WI38 (cell line): ENCODE results near the gene ZNF689.

ENCODE experiments used
- H3K4me3 ChIP-seq: 2 replicates; pipeline ENCODE4 v1.5.1; 2011; ENCODE audit warnings: low read depth, mild to moderate bottlenecking, control low read depth, low read length
- TF ChIP-seq, protein P1 (sequence below): IDR thresholded peaks from 2 replicates; pipeline ENCODE4 v1.5.1; 2012; ENCODE audit warnings: low read depth, mild to moderate bottlenecking, control low read depth, low read length

Gene ZNF689

DNA sequence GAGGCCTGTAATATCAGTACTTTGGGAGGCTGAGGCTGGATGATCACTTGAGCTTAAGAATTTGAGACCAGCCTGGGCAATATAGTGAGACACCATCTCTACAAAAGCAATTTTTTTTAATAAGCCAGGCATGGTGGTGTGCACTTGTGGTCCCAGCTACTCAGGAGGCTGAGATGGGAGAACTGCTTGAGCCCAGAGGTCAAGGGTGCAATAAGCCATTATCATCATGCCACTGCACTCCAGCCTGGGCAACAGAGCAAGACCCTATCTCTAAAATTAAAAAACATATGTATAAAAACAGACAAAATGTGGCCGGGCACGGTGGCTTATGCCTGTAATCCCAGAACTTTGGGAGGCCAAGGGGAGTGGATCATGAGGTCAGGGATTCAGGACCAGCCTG lies 21.5 kb downstream of the ZNF689 start:
- no peak overlapping the region for H3K4me3 ChIP-seq
- TF ChIP-seq, protein P1, sequence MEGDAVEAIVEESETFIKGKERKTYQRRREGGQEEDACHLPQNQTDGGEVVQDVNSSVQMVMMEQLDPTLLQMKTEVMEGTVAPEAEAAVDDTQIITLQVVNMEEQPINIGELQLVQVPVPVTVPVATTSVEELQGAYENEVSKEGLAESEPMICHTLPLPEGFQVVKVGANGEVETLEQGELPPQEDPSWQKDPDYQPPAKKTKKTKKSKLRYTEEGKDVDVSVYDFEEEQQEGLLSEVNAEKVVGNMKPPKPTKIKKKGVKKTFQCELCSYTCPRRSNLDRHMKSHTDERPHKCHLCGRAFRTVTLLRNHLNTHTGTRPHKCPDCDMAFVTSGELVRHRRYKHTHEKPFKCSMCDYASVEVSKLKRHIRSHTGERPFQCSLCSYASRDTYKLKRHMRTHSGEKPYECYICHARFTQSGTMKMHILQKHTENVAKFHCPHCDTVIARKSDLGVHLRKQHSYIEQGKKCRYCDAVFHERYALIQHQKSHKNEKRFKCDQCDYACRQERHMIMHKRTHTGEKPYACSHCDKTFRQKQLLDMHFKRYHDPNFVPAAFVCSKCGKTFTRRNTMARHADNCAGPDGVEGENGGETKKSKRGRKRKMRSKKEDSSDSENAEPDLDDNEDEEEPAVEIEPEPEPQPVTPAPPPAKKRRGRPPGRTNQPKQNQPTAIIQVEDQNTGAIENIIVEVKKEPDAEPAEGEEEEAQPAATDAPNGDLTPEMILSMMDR: no peak

DNA sequence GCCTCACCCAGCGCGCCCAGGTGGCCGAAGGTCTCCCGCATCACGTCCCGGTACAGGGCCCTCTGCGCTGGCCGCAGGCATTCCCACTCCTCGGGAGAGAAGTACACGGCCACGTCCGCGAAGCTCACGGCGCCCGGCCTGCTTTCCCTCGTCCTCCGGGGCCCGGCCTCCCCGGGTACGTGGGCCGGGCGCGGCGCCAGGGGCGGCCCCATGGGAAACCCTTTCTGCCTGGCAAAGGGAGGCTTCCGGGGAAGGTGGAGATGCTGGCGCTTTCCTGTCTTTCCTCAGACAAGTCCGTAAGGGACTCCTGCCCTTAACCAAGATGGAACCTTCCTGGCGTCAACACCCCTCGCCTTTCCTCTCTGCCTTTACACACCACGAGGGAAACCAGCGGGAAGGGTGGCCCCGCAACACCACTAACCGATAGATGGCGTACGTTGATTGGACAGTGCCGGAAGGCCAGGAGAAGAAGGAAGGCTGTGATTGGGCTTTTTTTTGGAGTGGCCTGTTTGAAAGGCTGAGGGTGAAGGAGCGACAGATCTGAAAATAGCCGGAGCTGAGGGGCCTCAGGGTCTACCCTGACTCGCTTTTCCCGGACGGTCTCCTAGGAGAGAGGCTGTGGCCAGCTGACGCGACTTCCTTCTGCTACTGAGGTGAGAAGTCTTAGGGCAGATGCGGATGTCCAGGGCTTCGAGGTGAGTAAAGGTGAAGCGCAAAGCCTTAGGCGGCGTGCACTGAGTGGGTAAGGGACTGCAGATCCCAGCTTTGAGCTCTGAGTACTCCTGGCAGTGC lies 24.6 kb downstream of the ZNF689 start, which contains the start of gene ZNF785:
Gene ZNF785 (minus strand): TSS at position 298 of the 792 bp plus-strand sequence. CDS start 86 bp downstream, at position 212.
- H3K4me3 ChIP-seq: peak within 1 kb of the TSS; percentile 66
- TF ChIP-seq, protein P1: 0 out of 2 replicates have a peak, but pooled peaks have one; percentile 6

DNA sequence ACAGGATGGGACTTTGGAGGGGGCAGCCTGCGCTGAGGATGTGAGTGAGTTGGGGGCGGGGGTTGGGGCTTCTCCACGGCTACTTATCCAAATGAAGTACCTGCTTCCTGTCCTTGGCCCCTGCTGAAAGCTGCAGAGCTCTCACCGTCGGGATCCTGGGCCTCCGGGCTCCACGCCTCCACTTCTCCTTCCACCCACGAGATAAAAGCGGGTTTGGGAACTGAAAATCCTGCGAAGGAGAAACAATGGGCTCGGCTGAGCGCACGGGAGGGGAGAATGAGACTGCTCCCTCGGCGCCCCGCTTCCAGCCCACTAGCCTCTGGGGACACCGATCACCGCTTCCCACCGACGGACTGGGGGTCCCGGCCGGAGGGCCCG lies 25.2 kb downstream of the ZNF689 start:
- peak overlapping the region; percentile 66 for H3K4me3 ChIP-seq
- TF ChIP-seq, protein P1: no peak

DNA sequence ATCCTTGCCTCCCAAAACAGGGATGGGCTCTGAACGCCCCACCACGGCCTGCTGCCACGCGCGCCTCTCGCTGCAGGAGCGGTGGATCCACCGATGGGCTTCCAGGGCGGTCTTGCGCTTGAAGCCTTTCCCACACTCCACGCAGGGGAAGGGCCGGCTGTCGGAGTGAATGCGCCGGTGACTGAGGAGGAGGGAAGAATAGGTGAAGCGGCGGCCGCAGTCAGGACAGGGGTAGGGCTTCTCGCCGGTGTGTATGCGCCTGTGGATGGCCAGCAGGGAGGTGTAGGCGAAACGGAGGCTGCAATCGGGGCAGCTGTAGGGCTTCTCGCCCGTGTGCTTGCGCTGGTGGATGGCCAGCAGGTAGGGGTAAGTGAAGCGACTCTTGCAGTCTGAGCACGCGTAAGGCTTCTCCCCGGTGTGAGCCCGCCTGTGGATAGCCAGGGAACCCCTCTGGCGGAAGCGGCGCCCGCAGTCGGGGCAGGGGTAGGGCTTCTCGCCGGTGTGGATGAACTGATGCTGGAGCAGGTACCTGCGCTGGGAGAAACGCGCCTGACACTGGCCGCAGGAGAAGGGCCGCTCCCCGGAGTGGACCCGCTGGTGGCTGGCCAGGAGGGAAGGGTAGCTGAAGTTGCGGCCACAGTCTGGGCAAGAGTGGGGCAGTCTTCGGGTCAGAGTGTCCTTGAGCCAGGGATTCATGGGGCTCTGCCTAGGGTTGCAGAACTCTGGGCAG lies 27.4 kb downstream of the ZNF689 start:
- TF ChIP-seq, protein P1: no peak
- no peak overlapping the region for H3K4me3 ChIP-seq

DNA sequence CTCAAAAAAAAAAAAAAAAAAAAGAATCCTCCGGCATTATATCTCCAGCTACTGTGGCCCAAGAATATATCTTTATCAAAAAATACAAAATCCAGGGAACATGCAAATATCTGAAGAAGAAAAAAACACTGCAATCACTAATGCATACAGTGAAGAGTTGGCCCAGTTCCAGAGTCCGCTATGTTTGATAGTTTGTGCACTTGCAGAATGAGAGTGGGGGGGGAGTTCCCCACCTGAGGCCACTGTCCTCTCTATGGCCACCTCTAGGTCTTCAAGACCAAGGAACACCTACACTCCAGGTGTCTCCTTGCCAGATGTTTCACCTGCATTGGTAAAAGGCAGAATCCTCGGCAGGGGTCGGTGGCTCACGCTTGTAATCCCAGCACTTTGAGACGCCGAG lies 28.7 kb downstream of the ZNF689 start:
- no peak overlapping the region for H3K4me3 ChIP-seq
- TF ChIP-seq, protein P1: no peak

DNA sequence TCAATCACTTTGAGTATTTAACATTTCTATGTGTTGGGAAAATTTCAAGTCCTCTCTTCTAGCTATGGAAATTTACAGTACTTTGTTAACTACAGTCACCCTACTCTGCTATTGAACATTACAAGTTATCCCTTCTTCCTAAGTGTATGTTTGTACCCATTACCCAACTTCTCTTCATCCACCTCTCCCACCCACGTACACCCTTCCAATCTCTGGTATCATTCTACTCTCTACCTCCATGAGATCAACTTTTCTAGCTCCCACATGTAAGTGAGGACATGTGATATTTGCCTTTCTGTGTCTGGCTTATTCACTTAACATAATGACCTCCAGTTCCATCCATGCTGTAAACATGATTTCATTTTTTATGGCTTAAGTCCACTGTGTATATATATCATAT lies 35.5 kb downstream of the ZNF689 start:
- TF ChIP-seq, protein P1: no peak

More for the DNA sequence above, 35.5 kb downstream of the ZNF689 start:
- H3K4me3 ChIP-seq: no peak overlapping the region
